Limb (tissue), 2 donors: Measurements from ENCODE around the gene KCNH1.
"Not testable (repeated sequence)": the region's sequence is repeated elsewhere in the genome, so short reads cannot be mapped to it uniquely, and the experiment has no call there.

ENCODE experiments used
- DNase-seq, 2 donors: peaks; one replicate each; pipeline ENCODE4 v3.0.0-alpha.2; 2016; ENCODE audit errors: extremely low spot score in 2 of 2

The KCNH1 gene

GRCh38 chr1:211013346-211014240, 120.4 kb downstream of the KCNH1 start:
- DNase-seq: no peak

- not testable (repeated sequence) for DNase-seq
Measured at GRCh38 chr1:211011128-211011527, 122.8 kb downstream of the KCNH1 start.

GRCh38 chr1:211009944-211010343, 124.0 kb downstream of the KCNH1 start:
- no peak for DNase-seq

- DNase-seq: no peak
Measured at GRCh38 chr1:211007830-211008229, 126.1 kb downstream of the KCNH1 start.

- DNase-seq: not testable (repeated sequence)
Measured at GRCh38 chr1:210995931-210996330, 138.0 kb downstream of the KCNH1 start.

- DNase-seq: no peak
Measured at GRCh38 chr1:210992837-210993236, 141.1 kb downstream of the KCNH1 start.

GRCh38 chr1:210989905-210990304, 144.0 kb downstream of the KCNH1 start:
- DNase-seq: no peak

- DNase-seq: no peak
Measured at GRCh38 chr1:210981490-210981889, 152.5 kb downstream of the KCNH1 start.

GRCh38 chr1:210980082-210980481, 153.9 kb downstream of the KCNH1 start:
- no peak for DNase-seq

- no peak for DNase-seq
Measured at GRCh38 chr1:210978974-210979354, 155.0 kb downstream of the KCNH1 start.

- no peak for DNase-seq
Measured at GRCh38 chr1:210978316-210978973, 155.5 kb downstream of the KCNH1 start.

GRCh38 chr1:210951279-210951678, 182.7 kb downstream of the KCNH1 start:
- no peak for DNase-seq

- not testable (repeated sequence) for DNase-seq
Measured at GRCh38 chr1:210949940-210950546, 183.9 kb downstream of the KCNH1 start.

GRCh38 chr1:210949489-210949888, 184.5 kb downstream of the KCNH1 start:
- no peak for DNase-seq

- no peak for DNase-seq
Measured at GRCh38 chr1:210949039-210949438, 184.9 kb downstream of the KCNH1 start.

- DNase-seq: no peak
Measured at GRCh38 chr1:210944252-210944651, 189.7 kb downstream of the KCNH1 start.

GRCh38 chr1:210942513-210942912, 191.4 kb downstream of the KCNH1 start:
- DNase-seq: no peak

- no peak for DNase-seq
Measured at GRCh38 chr1:210940081-210940617, 193.8 kb downstream of the KCNH1 start.

GRCh38 chr1:210938416-210938925, 195.5 kb downstream of the KCNH1 start:
- no peak for DNase-seq

- no peak for DNase-seq
Measured at GRCh38 chr1:210937846-210938245, 196.1 kb downstream of the KCNH1 start.

GRCh38 chr1:210935905-210936304, 198.0 kb downstream of the KCNH1 start:
- DNase-seq: no peak

GRCh38 chr1:210932104-210932503, 201.8 kb downstream of the KCNH1 start:
- DNase-seq: no peak
